GM18517 (cell line): Measurements from ENCODE around the gene TPK1.
"Not testable (repeated sequence)": the region's sequence is repeated elsewhere in the genome, so short reads cannot be mapped to it uniquely, and the experiment has no call there.

Source experiments
- ATAC-seq: cut with Tn5 transposase; IDR thresholded peaks from one replicate; pipeline ENCODE4 v1.9.1; 2021; ENCODE audit warnings: mild to moderate bottlenecking, moderate library complexity; ENCODE audit not compliant: unreplicated experiment

TPK1 gene

DNA sequence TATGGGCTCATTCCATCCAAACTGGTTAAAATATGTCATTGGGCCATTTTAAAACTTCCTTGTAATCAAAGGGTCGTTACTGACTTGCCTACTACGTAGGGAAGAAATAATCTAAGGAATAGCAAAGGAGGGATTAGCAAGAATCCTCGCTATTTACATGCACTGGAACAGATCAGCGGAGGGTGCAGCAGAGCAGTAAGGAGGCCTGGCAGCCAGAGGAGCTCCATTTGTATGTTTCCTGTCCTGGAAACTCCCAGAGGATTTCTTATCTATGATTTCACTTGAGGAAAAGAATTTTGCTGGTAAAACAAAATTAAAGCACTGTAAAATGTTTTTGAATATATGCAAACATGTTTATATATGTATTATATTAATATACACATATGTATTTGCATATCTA is 107.3 kb downstream of the TPK1 start:
- no peak for ATAC-seq

DNA sequence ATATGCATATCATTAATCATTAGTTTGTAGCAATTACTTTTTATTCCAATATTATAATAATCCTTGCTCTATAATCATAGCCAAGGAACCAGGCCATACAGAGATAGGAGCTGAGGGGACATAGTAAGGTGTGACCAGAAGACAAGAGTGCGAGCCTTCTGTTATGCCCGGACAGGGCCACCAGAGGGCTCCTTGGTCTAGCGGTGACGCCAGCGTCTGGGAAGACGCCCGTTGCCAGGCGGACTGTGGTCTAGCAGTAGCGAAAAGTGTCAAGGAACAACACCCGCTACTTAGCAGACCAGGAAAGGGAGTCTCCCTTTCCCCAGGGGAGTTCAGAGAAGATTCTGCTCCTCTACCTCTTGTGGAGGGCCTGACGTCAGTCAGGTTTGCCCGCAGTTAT is 109.0 kb downstream of the TPK1 start:
- ATAC-seq, result not testable (repeated sequence)

DNA sequence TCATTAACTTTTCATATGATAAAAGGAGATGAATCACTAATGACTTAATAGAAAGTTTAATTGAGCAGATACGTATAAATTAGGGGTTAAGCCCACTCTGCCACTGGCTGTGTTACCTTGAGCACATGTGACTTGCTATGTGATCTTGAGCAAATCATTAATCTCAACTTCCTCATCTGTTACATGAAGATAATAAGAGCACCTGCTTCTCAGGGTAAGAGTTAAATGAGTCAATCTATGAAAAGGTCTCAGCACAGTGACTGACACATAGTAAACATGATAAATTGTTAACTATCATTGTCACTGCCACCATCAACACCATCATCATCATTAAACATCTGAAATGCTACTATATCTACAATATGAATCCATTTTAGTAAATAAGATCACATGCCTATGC is 110.8 kb downstream of the TPK1 start:
- peak; percentile 100 for ATAC-seq

DNA sequence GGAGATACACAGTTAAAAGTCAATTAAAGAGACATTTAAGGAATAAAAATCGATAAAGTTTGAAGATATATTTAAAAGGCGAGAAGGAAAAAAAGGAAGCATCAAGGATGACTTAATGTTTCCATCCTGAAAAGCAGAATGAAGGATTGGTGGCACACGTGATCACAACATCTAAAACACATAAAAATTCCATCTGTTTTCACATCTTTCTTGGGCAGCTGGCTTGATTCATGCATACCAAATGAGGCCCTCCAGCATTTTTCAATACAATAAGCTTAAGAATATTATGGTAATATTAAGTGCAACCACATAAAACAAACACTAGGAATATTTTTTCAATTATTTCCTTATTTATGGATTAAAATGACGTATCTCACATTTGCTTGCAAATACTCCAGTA is 112.6 kb downstream of the TPK1 start:
- no peak for ATAC-seq

GRCh38 chr7:144720710-144721109 is 115.1 kb downstream of the TPK1 start:
- ATAC-seq, result no peak

- no peak for ATAC-seq
Observed at GRCh38 chr7:144720149-144720548, 115.7 kb downstream of the TPK1 start.

DNA sequence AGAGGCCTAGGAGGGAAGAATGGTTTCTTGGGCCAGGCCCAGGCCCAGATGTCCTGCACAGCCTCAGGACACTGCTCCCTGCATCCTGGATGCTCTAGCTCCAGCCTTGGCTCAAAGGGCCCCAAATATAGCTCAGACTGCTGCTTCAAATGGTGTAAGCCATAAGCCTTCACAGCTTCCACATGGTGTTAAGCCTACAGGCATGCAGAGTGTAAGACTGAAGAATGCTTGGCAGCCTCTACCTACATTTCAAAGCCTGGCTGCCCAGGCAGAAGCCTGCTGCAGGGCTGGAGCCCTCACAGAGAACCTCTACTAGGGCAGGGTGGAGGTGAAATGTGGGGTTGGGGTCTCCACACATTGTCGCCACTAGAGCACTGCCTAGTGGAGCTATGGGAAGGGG is 118.1 kb downstream of the TPK1 start:
- no peak for ATAC-seq

DNA sequence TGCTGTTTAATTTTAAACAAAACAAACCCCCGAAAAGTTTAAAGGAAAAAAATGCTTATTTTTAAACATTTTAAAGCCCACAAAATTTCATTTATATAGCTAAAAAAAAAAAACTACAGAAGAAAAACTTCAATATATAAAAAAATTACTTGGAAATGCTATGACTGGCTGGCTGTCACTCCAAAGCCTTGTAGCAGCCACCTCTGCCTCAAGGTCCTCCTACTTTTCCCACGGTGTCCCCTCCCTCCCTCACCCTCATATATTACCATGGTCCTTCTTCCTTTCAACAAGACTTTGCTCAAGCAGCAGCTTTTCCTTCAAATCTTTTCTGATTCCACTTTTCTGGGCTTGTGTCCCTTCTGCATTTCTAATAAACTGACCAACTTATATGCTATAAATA is 122.0 kb downstream of the TPK1 start:
- ATAC-seq, result no peak

DNA sequence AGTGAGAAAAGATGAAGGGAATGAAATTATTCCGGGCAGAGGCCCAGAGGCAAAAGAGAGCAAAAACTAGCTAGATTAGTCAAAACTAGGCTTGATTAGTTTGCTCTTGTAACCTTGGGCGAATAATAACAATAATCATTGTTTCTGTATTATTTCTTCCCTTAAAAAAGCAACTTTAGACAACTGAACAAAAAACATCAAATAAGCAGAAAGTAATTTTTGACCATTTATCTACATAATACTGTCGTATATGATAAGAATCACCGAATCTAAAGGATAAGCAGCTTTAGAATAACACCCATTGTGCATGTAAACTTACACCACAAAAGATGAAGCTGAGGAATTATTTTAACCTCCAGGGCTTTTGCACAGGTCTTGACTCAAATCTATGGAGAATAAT is 125.1 kb downstream of the TPK1 start:
- ATAC-seq, result no peak

DNA sequence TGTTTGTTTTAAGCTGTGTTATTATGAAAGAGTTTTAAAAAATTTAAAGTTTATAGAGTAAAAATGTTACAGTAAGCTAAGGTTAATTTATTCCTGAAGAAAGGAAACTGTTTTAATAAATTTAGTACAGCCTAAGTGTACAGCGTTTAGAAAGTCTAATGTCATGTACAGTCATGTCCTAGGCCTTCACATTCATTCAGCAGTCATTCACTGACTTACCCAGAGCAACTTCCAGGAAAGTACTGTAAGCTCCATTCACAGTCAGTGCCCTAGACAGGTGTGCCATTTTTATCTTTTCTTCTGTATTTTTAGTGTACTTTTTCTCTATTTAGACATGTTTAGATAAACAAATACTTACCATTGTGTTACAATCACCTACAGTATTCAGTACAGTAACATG is 126.8 kb downstream of the TPK1 start:
- ATAC-seq, result no peak

GRCh38 chr7:144691240-144691639 is 144.6 kb downstream of the TPK1 start:
- no peak for ATAC-seq

DNA sequence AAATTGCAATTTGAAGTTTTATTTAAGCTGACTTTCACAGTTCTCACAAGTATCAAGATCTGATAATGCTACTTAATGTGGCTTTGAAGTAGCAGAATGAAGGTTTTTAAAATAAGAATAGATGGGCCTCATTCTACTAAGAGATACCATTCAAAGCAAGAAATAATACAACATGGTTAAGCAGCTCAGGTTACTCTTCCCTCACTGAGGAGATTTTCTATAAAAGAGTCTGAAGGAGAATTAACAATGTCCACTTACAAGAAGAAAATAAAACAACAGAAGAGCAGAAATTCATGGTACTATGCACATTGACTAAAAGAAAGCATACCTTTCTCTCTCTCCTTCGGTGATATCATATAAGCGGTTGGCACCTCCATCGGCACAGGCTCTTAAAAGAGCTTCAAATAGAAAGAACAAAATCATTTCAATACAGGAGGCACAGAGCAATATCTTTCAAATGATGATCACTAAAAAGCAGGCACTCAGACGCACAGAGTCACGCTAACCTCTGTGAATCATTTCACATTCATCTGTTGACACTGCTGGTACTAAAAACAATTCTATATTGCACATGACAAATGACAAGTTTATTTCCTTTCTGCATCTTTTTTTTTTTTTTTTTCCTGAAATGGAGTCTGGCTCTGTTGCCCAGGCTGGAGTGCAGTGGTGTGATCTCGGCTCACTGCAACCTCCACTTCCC is 153.1 kb downstream of the TPK1 start:
- no peak for ATAC-seq

GRCh38 chr7:144676492-144676891 is 159.4 kb downstream of the TPK1 start:
- ATAC-seq, result no peak

GRCh38 chr7:144674550-144674949 is 161.3 kb downstream of the TPK1 start:
- no peak for ATAC-seq

DNA sequence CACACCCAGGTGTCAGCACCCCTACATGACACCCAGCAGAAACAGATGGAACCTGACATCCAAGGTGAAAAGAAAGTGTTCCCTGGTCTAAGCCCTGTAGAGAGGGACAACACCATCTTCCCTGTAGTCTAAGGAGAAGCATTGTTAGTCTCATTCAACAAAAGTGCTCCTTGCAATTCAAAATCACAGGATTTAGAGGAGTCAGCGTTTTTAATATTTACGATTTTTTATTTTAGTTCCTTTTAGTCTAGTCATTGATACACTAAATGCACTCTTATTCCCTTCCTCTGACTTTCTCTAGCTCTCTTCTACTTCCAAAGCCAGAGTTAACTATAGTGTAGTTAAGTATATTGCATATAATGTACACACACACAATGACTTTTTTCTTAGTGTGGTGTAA is 163.0 kb downstream of the TPK1 start:
- no peak for ATAC-seq

DNA sequence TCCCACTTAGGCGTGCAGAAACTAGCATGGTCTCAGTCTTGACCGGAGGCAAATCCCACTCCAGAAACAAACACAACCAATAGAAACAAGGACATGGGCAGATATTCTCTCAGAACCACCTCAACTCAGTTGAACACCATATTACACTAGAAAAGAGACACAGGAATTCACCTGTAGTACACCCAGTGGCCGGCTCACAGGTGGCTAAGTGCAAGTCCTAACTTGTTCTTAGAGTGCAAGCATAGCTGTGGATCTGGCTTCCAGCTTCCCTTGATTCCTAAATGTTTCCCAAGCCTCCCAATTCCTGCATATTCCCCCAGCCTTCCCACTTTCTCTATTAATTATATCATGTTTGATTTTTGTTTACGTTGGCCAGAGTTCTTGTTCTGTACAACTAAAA is 164.4 kb downstream of the TPK1 start:
- ATAC-seq, result no peak

GRCh38 chr7:144670218-144670617 is 165.6 kb downstream of the TPK1 start:
- no peak for ATAC-seq

GRCh38 chr7:144668503-144668902 is 167.3 kb downstream of the TPK1 start:
- ATAC-seq, result no peak

- no peak for ATAC-seq
Observed at GRCh38 chr7:144665689-144666381, 170.0 kb downstream of the TPK1 start.

DNA sequence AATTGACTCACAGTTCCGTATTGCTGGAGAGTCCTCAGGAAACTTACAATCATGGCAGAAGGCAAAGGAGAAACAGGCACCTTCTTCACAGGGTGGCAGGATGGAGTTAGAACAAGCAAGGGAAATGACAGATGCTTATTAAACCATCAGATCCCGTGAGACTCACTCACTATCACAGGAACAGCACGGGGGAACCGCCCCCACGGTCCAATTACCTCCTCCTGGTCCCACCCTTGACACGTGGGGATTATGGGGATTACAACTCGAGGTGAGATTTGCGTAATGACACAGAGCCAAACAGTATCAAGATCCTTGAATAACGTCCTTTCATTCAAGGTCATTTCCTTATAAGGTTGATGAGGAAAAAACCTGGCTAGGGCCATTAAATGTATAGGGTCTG is 176.6 kb downstream of the TPK1 start:
- ATAC-seq, result no peak

DNA sequence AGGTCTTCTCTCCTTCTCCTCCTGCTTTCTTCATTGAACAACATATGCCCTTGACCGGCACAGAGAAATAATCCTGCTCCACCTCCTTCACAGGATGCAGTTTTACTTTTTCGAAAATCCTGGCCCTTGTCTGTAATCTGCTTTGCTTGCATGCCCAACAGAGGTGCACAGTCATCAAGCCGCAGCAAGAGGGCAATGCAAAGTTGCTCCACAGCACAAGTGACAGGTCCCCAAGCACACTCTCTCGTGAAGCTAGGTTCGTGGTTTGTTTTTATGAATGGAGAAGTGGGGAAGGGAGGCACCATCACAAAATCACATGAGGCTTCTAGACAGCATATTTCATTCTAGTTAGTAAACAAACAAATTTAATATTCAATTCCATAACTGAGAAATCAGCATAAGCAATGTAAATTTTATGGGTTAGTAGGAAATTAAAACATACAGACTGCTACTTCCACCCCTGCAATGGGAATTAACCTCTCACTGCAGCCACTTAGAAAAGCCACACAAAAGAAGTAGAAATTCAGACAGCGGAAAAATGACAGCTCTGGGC is 178.8 kb downstream of the TPK1 start:
- no peak for ATAC-seq

- no peak for ATAC-seq
Observed at GRCh38 chr7:144653449-144653848, 182.4 kb downstream of the TPK1 start.
